Embryonic facial prominence (tissue), 1 donor: ENCODE results near the gene CRISP3.

Source experiments
- DNase-seq: peaks from one replicate; pipeline ENCODE4 v3.0.0-alpha.2; 2016; ENCODE audit errors: extremely low spot score

CRISP3 gene

DNA sequence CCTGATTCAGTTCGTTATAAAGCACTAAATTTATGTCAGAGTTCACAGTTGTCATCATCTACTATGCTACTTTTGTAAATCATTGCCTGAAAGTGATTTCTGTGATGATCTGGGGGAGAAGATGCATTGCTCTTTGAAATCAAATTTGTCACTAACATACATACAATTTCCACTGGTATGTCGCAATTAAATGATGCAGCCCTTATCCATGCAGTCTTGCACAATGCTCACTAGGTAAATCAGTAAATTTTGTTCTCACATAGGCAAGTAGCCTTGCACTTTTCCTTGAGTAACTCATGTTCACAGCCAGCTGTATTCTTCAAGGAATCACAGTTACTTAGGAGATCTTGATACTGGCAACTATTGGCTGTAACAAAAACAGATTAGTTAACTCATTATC, 51.7 kb downstream of the CRISP3 start:
- no peak for DNase-seq
